ENCODE data around the gene POPDC2.

Gene POPDC2

GRCh38 chr3:119611664-119612063, 48.7 kb downstream of the POPDC2 start:
- H3K4me3 ChIP-seq (ENCODE audit: low read depth, low read length): no peak overlapping the region
- TF ChIP-seq CTCF (IDR thresholded peaks at IDR 0.05; ENCODE audit: low read depth, low read length): no peak

DNA sequence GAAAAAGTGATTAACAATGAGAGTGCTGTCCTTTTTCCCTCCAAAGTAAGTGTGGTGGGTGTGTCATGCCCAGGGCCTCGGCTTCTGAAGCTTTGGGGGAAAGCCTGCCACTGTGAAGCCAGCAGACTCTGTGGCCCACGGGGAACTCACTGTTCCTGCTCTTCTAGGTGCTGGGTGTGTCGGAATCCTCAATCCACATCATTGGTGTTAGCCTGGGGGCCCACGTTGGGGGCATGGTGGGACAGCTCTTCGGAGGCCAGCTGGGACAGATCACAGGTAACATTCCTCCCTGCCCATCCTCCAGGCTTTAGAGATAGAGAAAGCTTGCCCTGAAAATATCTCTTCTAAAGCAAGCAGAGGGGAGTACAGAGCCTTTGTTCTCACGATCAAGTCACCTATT, 51.1 kb downstream of the POPDC2 start:
- H3K4me3 ChIP-seq (ENCODE audit: low read depth, low read length): no peak overlapping the region
- TF ChIP-seq CTCF (IDR thresholded peaks at IDR 0.05; ENCODE audit: low read depth, low read length): no peak

DNA sequence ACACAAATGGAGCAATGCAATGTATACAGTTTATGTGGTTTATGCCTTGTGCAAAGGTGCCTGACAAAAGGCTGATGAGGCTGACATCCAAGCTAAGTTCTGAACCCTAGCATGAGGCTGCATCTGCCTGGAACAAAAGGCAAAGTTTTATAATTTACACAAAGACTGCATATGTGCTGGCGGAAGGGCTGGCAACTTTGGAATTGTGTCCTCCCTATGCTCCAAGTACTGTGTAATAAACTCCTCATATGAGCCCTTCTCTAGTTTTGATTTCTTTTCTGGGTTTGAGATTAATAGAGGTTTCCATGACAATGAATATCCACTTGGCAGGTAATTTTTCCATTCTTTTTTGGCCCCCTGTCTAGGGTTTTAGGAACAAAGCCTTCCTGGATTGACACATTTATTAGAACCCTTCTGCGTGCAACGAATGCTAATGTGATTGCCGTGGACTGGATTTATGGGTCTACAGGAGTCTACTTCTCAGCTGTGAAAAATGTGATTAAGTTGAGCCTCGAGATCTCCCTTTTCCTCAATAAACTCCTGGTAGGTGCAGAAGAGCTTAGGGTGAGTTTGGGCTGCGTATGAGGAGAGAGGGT, 51.9 kb downstream of the POPDC2 start:
- no peak overlapping the region for H3K4me3 ChIP-seq (ENCODE audit: low read depth, low read length)
- no peak for TF ChIP-seq CTCF (IDR thresholded peaks at IDR 0.05; ENCODE audit: low read depth, low read length)

DNA sequence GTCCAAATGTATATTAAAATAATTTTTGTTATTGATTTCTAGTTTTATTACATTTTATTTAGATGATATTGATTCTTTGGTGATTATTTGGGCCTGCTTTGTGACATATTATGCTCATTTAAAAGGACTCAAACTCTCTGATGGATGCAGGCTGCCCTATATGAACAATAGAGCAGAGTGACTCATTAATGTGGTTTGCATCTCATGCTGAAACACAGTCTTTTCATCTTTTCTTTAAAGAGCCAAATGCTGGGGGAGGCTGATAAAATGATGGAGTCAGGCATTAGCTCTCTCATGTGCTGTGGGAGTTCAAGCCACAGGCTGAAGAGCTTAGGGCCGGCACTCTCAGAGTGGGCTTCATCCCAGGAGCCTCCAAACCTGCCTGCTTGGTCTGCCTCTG, 55.5 kb downstream of the POPDC2 start:
- no peak overlapping the region for H3K4me3 ChIP-seq (ENCODE audit: low read depth, low read length)
- no peak for TF ChIP-seq CTCF (IDR thresholded peaks at IDR 0.05; ENCODE audit: low read depth, low read length)

DNA sequence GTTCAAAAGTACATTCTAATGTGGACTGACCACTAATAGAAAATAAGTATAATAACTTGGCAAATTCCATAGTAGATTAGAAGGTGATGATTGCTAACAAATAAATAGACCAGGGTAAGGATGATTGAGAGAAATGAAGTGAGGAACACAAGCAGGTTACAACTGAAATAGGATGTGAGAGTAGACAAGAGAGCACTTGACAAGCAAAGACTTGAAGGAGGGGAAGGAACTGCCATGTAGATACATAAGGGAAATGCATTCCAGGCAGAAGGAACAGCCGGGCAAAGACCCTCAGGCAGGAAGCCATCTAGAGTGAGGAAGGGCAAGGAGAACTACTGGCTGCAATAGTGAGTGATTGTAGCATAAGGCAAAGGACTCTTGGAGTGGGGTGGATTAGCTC, 57.7 kb downstream of the POPDC2 start:
- no peak for TF ChIP-seq CTCF (IDR thresholded peaks at IDR 0.05; ENCODE audit: low read depth, low read length)
- H3K4me3 ChIP-seq (ENCODE audit: low read depth, low read length): no peak overlapping the region

- H3K4me3 ChIP-seq (ENCODE audit: low read depth, low read length): no peak overlapping the region
- TF ChIP-seq CTCF (IDR thresholded peaks at IDR 0.05; ENCODE audit: low read depth, low read length): no peak
Measured at GRCh38 chr3:119601154-119601553, 59.2 kb downstream of the POPDC2 start.

GRCh38 chr3:119600732-119601131, 59.7 kb downstream of the POPDC2 start:
- TF ChIP-seq CTCF (IDR thresholded peaks at IDR 0.05; ENCODE audit: low read depth, low read length): peak; percentile 14; the same call in 1 of the 2 replicates
- no peak overlapping the region for H3K4me3 ChIP-seq (ENCODE audit: low read depth, low read length)

Data from WI38 (cell line).